NOMO-1 treated with DMSO at 0.1 percent for 48 hours (cell line): ENCODE results near the gene PNPLA3.

Experiments used
- DNase-seq: peaks from one replicate; lab custom pipeline; 2025; ENCODE audit not compliant: unreplicated experiment; lab: John Stamatoyannopoulos, UW

The PNPLA3 gene, protein sequence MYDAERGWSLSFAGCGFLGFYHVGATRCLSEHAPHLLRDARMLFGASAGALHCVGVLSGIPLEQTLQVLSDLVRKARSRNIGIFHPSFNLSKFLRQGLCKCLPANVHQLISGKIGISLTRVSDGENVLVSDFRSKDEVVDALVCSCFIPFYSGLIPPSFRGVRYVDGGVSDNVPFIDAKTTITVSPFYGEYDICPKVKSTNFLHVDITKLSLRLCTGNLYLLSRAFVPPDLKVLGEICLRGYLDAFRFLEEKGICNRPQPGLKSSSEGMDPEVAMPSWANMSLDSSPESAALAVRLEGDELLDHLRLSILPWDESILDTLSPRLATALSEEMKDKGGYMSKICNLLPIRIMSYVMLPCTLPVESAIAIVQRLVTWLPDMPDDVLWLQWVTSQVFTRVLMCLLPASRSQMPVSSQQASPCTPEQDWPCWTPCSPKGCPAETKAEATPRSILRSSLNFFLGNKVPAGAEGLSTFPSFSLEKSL

GRCh38 chr22:43923631-43924464 lies at the start of gene PNPLA3:
PNPLA3 (plus strand) TSS chr22:43923805; CDS start chr22:43923912, 107 bp downstream.
- peak; percentile 58 for DNase-seq

- DNase-seq = no peak
These were observed 46.6 kb upstream of the PNPLA3 start for GRCh38 chr22:43876866-43877509.

- DNase-seq = no peak
These were observed 45.4 kb upstream of the PNPLA3 start for GRCh38 chr22:43878079-43878795.

DNA sequence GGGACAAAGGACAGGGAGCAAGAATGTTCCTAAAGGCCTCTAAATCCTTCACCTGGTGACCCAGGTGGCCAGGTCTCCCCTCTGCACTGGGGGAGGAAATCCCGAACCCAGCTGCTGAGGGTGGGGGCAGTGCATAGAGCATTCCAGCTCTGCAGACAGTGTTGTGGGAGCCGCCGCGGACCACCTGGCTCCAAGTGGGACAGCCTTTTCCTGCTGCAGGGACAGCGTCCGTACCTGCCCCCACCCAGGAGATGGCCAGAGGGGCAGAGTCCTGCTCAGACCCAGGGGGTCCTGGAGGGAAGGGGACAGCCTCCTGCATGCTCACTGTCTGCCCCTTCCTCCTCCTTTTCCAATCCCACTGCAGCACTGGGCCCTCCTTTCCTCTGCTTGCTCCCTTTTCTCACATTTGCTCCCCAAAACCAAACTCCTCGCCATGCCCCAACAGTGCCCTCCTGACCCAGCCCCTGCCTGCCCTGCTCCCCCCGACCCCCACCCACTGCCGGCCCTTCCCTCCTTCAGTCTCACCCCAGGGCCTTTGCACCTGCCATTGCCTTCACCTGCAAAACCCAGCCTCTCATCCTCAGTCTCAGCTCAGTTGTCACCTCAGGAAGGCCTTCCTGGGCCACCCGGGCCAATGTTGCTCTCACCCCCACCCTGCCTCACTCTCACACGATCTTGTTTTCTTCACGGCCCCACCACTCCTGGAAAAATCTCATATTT lies 44.6 kb upstream of the PNPLA3 start:
- no peak for DNase-seq

- DNase-seq = no peak
These were observed 43.6 kb upstream of the PNPLA3 start for GRCh38 chr22:43879901-43880540.

DNA sequence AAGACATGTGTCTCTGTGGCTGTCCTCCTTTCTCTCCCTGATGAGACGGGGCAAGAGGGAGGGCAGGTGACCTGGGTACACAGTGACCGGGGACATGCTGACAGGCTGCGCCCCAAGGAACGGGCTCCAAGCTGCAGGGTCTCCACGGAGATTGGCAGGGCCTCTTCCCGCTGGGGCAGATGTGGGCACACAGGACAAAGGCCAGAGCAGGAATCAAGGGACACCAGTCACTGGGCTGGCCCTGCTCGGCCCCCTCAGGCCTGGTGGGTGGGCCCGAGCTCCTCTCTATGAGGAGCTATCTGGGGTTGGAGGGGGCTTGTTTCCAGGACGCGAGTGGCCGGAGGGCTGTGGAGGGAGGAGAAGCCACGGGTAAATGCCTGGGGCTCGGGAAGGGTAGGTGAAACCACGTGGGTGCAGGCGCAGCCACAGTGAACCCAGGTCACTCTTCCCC lies 43.0 kb upstream of the PNPLA3 start:
- DNase-seq = no peak

DNA sequence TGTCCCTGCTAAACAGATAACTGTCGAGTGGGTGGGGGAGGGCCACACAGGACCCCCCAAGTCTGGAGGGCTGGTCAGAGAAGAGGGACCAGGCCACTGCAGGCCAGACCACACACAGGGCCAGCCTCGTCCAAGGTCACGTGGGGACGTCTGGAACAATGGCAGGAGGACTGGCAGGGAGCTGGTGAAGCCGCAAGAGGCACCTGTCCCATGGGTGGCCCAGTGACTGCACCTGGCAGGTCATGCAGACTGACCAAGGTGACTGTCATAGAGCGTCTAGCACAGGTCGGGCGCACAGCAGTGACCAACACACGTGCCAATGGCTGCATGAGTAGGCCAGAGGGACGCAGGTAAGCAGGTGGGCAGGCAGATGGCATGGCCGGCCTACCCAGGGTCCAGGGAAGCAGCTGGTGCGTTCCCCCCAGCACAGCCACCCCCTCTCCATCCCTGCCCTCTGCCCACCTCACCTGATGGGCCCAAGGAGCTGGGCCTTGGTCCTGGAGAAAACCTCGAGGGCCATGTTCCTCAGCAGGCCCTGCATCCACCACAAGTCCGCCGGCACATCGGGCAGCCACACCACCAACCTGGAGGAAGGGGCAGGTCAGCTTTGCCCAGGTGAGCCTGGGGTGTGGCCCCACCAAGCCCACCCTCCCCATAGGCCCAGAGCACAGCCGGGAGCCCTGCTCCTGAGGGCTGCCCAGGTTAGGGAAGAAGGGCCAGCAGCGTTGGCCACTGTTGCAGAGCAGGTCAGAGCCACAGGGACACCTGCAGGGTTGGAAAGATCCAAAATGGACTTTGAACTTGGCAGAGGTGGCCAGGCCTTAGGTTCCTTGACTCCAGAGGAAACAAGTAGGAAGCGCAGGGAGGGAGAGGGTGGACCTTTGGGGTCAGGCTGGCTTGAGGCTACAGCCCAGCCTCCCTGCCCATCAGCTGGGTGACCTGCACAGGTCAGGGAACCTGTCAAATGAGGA lies 42.2 kb upstream of the PNPLA3 start:
- DNase-seq = no peak

DNA sequence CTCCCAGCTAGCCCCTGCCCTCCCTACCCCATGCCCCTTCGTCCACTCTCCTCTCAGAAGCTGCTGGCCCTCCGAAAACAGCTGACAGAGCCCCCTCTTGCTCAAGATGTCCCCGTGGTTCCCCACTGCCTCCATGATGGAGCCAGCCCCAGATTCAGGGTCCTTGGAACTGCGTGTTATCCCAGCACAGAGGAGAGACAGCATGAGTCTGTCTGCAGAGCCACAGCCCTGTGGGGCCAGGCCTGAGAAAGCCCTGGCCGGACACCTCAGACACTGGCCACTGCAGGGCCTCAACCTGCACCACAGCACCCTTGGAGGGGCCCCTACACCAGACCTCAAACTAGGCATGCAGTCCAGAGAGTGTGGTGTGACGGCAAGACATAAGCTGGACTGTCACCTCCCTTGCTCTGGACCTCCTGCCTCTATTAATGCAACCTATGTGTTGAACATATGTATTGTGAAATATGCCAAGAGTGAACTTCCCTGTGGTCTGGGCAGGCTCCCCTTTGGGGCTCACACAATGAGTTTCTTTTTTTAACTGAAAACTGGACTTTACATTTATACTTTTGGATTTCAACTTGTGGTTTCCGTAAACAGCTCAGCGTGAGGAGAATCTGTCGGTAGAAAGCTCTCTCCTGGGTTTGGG lies 41.4 kb upstream of the PNPLA3 start:
- no peak for DNase-seq

GRCh38 chr22:43883012-43883661 lies 40.5 kb upstream of the PNPLA3 start:
- peak; percentile 64 for DNase-seq

DNA sequence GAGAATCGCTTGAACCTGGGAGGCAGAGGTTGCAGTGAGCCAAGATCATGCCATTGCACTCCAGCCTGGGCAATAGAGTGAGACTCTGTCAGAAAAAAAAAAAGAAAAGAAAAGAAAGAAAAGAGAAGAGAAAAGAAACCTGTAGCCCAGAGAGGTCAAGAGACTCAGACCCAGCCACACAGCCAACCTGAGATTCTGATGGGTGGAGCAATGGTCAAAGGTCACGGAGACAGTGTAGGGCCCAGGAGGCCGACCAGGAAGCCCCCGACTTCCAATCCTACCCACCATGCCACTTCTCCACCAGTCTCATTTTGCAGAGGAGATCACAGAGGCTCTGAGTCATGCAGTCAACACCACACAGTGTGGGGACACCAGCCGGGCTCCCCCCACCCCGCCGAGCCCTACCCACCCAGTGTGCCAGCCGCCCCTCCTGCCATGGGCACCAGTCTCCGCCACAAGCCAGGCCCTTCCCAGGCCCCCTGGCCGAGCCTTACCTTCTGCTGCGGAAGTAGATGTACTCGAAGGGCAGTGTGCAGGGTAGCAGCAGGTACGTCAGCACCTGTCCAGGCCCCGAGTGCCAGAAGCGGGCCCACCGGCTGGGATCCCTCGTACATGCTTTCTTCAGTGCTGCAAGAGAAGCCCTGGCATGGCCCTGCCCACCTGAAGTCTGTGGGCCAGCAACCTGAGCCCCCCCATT lies 39.7 kb upstream of the PNPLA3 start:
- no peak for DNase-seq

DNA sequence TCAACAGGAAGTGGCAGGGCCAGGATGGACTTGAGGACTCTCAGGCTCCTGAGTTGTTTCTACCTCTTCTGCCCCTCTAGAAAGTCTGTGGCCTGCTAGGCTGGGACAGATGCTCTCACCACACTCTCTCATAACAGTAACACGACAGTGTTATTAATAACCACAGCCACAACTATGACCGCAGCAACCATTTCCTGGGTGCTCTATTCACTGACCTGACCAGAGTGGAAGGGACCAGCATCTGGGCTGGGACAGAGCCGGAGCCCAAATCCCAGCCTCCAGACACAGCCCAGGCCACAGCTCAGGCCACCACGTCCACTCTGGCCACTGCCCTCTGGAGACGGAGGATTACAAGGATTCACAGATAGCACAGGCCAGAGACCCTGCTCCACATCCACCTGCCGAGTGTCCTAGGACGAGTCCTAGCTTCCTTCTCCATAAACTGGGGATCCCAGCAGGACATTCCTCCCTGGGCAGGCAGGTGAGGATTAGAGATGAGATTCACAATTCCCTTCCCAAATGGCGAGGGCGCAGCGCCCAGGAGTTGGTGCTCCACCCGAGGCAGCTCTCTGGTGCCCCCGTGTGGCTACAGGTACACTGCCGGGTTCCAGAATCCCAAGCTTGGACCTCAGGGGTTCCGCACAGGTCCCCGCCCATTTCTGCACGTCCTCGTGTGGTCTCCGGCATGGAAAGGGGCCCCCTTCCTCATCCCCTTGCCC lies 38.8 kb upstream of the PNPLA3 start:
- peak; percentile 23 for DNase-seq

GRCh38 chr22:43885319-43885671 lies 38.3 kb upstream of the PNPLA3 start:
- DNase-seq = no peak

- DNase-seq = no peak
These were observed 37.8 kb upstream of the PNPLA3 start for GRCh38 chr22:43885786-43886185.

GRCh38 chr22:43886231-43886630 lies 37.4 kb upstream of the PNPLA3 start:
- no peak for DNase-seq

- DNase-seq = no peak
These were observed 36.2 kb upstream of the PNPLA3 start for GRCh38 chr22:43887391-43887790.

GRCh38 chr22:43888740-43889139 lies 34.9 kb upstream of the PNPLA3 start:
- no peak for DNase-seq
